KMS-11 (cell line): ENCODE results near the gene KLF8.

ENCODE experiments used
- H2AFZ ChIP-seq: fragments of 200-600 bp; sonication (generic); 2 replicates; pipeline ENCODE4 v1.6.1; 2016; ENCODE audit warnings: antibody characterized with exemption, mixed run types, low read depth
- H3K27ac ChIP-seq: fragments of 200-600 bp; sonication (generic); 2 replicates; pipeline ENCODE4 v1.6.1; 2016; ENCODE audit warnings: mild to moderate bottlenecking, mixed run types
- H3K27me3 ChIP-seq: fragments of 200-600 bp; sonication (generic); 2 replicates; pipeline ENCODE4 v1.6.1; 2017; ENCODE audit warnings: mild to moderate bottlenecking, low read depth, mixed run types, moderate library complexity; ENCODE audit not compliant: insufficient read depth
- H3K36me3 ChIP-seq: fragments of 200-600 bp; sonication (generic); 2 replicates; pipeline ENCODE4 v1.6.1; 2017; ENCODE audit warnings: mild to moderate bottlenecking, mixed run types; ENCODE audit not compliant: insufficient read depth
- H3K4me1 ChIP-seq: fragments of 200-600 bp; sonication (generic); 2 replicates; pipeline ENCODE4 v1.6.1; 2016; ENCODE audit warnings: mild to moderate bottlenecking, low read depth, mixed run types; ENCODE audit not compliant: poor library complexity, severe bottlenecking
- H3K4me2 ChIP-seq: fragments of 200-600 bp; sonication (generic); 2 replicates; pipeline ENCODE4 v1.7.0; 2016; ENCODE audit warnings: mild to moderate bottlenecking, mixed run types
- H3K4me3 ChIP-seq: fragments of 200-600 bp; sonication (generic); IDR thresholded peaks from 2 replicates; pipeline ENCODE4 v1.6.1; 2017; ENCODE audit warnings: low read depth, low read length, mixed read lengths; ENCODE audit not compliant: insufficient read depth
- H3K79me2 ChIP-seq: fragments of 200-600 bp; sonication (generic); 2 replicates; pipeline ENCODE4 v1.6.1; 2016; ENCODE audit warnings: low read depth, mixed run types; ENCODE audit not compliant: insufficient read depth
- H3K9ac ChIP-seq: fragments of 200-600 bp; sonication (generic); 2 replicates; pipeline ENCODE4 v1.6.1; 2016; ENCODE audit warnings: mild to moderate bottlenecking, mixed run types
- H4K20me1 ChIP-seq: fragments of 200-600 bp; sonication (generic); 2 replicates; pipeline ENCODE4 v1.6.1; 2016; ENCODE audit warnings: mild to moderate bottlenecking, mixed run types; ENCODE audit not compliant: insufficient read depth
- CTCF ChIP-seq: fragments of 200-600 bp; sonication (generic); conservative IDR thresholded peaks from 2 replicates; pipeline ENCODE4 v1.6.1; 2017; ENCODE audit warnings: low read depth, mild to moderate bottlenecking, antibody characterized with exemption, low read length, moderate library complexity, mixed read lengths

KLF8 gene

GRCh38 chrX:56308726-56309125 lies 76.6 kb downstream of the KLF8 start:
- Histone ChIP-seq H3K36me3 (no peaks in the 10 kb centered on the region), H3K79me2 (no peaks in the 10 kb centered on the region), H2AFZ (no peak overlapping the region), H3K4me3 (no peak overlapping the region), H3K4me1 (peaks cover 6% of the 10 kb centered on the region), H4K20me1 (no peaks in the 10 kb centered on the region), H3K27me3 (no peaks in the 10 kb centered on the region), H3K9ac (no peak overlapping the region), H3K4me2 (no peak overlapping the region), H3K27ac (no peak overlapping the region)
- no peak for TF ChIP-seq CTCF

- H3K4me2 ChIP-seq, result no peak overlapping the region
- no peak overlapping the region for H2AFZ ChIP-seq
- no peak overlapping the region for H3K27ac ChIP-seq
- H3K4me1 ChIP-seq, result peaks cover 12% of the 10 kb centered on the region
- TF ChIP-seq CTCF, result no peak
- no peak overlapping the region for H3K4me3 ChIP-seq
- no peaks in the 10 kb centered on the region for H3K79me2 ChIP-seq
- H3K36me3 ChIP-seq, result no peaks in the 10 kb centered on the region
- no peak overlapping the region for H3K9ac ChIP-seq
- H4K20me1 ChIP-seq, result no peaks in the 10 kb centered on the region
- H3K27me3 ChIP-seq, result no peaks in the 10 kb centered on the region
Observed at GRCh38 chrX:56309881-56310280, 77.7 kb downstream of the KLF8 start.

- Histone ChIP-seq H3K27me3 (no peaks in the 10 kb centered on the region), H3K9ac (no peak overlapping the region), H3K4me1 (peaks cover 12% of the 10 kb centered on the region), H3K4me2 (no peak overlapping the region), H3K27ac (no peak overlapping the region), H3K36me3 (no peaks in the 10 kb centered on the region), H3K79me2 (no peaks in the 10 kb centered on the region), H3K4me3 (no peak overlapping the region), H4K20me1 (no peaks in the 10 kb centered on the region), H2AFZ (no peak overlapping the region)
- TF ChIP-seq CTCF, result no peak
Observed at GRCh38 chrX:56310581-56310980, 78.4 kb downstream of the KLF8 start.

GRCh38 chrX:56313308-56313707 lies 81.2 kb downstream of the KLF8 start:
- TF ChIP-seq CTCF, result no peak
- Histone ChIP-seq H2AFZ (no peak overlapping the region; the same call in 1 of the 2 replicates), H3K79me2 (no peaks in the 10 kb centered on the region)

More at GRCh38 chrX:56313308-56313707, 81.2 kb downstream of the KLF8 start:
- Histone ChIP-seq H3K4me1 (peaks cover 12% of the 10 kb centered on the region), H3K27me3 (no peaks in the 10 kb centered on the region), H4K20me1 (no peaks in the 10 kb centered on the region), H3K36me3 (no peaks in the 10 kb centered on the region), H3K27ac (no peak overlapping the region), H3K4me2 (no peak overlapping the region), H3K9ac (no peak overlapping the region), H3K4me3 (no peak overlapping the region)
